ENCODE data around the gene CCL7.

DNA sequence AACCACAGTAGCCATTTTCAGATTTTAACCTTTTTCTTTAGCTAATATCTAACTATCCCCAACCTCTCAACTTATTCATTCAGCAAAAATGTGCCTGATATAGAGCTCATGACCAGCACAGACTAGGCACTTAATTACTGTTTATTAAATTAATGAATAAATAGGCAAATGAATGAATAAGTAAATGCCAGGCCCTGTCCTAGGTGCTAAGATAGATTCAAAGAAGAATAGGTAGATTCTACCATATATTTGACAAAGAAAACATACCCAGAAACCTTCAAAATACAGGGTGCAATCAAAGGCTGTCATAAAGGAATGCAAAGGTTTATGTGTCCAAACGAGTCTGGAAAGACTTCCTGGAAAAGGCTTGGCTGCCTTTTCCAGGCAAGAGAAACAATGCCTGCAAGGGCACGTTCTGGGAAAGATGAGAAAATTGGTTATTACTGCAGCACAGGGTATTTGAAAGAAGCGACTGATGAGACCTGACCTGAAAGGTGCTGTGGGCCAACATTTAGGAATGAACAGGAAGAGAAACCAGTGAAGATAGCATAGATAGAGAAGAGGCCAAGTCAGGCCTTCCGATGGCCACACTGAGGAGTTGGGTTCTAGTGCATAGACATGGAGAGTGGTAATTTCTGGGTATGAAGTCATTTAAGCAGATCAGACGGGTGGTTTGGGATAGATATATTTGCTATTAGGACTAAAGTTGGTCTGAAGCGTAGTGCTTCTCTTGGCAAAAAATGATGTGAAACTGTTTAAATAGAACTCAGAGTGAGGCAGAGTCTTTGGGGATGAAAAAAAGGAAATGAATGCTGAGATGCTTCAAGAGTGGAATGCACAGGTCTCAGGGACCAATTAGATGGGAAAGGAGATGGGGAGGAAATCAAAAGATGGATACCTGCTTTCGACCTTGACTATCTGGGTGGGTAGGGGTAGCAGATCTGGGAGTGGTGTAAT lies 26.4 kb upstream of the CCL7 start:
- TF ChIP-seq POLR2A (IDR thresholded peaks at IDR 0.05), result no peak
- TF ChIP-seq, protein P1, sequence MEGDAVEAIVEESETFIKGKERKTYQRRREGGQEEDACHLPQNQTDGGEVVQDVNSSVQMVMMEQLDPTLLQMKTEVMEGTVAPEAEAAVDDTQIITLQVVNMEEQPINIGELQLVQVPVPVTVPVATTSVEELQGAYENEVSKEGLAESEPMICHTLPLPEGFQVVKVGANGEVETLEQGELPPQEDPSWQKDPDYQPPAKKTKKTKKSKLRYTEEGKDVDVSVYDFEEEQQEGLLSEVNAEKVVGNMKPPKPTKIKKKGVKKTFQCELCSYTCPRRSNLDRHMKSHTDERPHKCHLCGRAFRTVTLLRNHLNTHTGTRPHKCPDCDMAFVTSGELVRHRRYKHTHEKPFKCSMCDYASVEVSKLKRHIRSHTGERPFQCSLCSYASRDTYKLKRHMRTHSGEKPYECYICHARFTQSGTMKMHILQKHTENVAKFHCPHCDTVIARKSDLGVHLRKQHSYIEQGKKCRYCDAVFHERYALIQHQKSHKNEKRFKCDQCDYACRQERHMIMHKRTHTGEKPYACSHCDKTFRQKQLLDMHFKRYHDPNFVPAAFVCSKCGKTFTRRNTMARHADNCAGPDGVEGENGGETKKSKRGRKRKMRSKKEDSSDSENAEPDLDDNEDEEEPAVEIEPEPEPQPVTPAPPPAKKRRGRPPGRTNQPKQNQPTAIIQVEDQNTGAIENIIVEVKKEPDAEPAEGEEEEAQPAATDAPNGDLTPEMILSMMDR (IDR thresholded peaks at IDR 0.05), result no peak
